K562 (cell line): Measurements from ENCODE around the gene PGPEP1. TPM values are rescaled to one million over a fixed set of nuclear protein-coding genes. Genes with fewer than 3 reads are reported as not detected.

Experiments used
- ATF7 ChIP-seq: fragments of 450-650 bp; IDR thresholded peaks from 2 replicates; pipeline ENCODE4 v1.7.1; 2014; ENCODE audit warnings: mild to moderate bottlenecking, moderate library complexity
- E2F6 ChIP-seq, 2 experiments: IDR thresholded peaks; 2 replicates each; pipeline ENCODE4 v1.6.1; 2011; ENCODE audit warnings: borderline replicate concordance in 1 of 2, control low read depth in 1 of 2, low read depth in 1 of 2, low read length in 1 of 2, mild to moderate bottlenecking in 1 of 2, mixed read lengths in 1 of 2, moderate library complexity in 1 of 2; ENCODE audit not compliant: insufficient read depth in 1 of 2, insufficient read length in 1 of 2, poor library complexity in 1 of 2, severe bottlenecking in 1 of 2; ENCODE audit errors: extremely low read depth in 1 of 2
- FOS ChIP-seq: IDR thresholded peaks from 3 replicates; pipeline ENCODE4 v1.6.1; 2011; ENCODE audit not compliant: insufficient read length; ENCODE audit errors: extremely low read depth
- LARP7 ChIP-seq: fragments of 450-650 bp; IDR thresholded peaks from 2 replicates; pipeline ENCODE4 v1.6.1; 2016
- PRPF4 ChIP-seq: fragments of 200-400 bp; formaldehyde crosslinking; IDR thresholded peaks from one replicate; pipeline ENCODE4 v1.6.1; 2017; ENCODE audit warnings: low read length, low read depth, mild to moderate bottlenecking; ENCODE audit not compliant: insufficient read depth, poor library complexity, severe bottlenecking
- RB1 ChIP-seq: fragments of 450-650 bp; IDR thresholded peaks from 2 replicates; pipeline ENCODE4 v1.6.1; 2017; ENCODE audit warnings: low read depth, mild to moderate bottlenecking
- RBM17 ChIP-seq: fragments of 200-400 bp; formaldehyde crosslinking; IDR thresholded peaks from 2 replicates; pipeline ENCODE4 v1.6.1; 2017; ENCODE audit warnings: low read depth, mild to moderate bottlenecking, low read length, borderline replicate concordance
- STAT5A ChIP-seq: IDR thresholded peaks from 2 replicates; pipeline ENCODE4 v1.6.1; 2012; ENCODE audit warnings: low read length, inconsistent platforms, borderline replicate concordance
- ZNF280B ChIP-seq: fragments of 250-450 bp; sonication (Bioruptor Pico); IDR thresholded peaks from 2 replicates; pipeline ENCODE4 v1.5.1; 2021; ENCODE audit warnings: mild to moderate bottlenecking
- ZNF318 ChIP-seq, 2 experiments: fragments of 450-650 bp; IDR thresholded peaks; 2 replicates each; pipeline ENCODE4 v1.6.1; 2016; ENCODE audit warnings: mild to moderate bottlenecking in 2 of 2, borderline replicate concordance in 1 of 2, low read depth in 1 of 2, moderate library complexity in 1 of 2
- polyA plus RNA-seq, 8 experiments: library from polyadenylated mRNA; depleted of rRNA in 4 of 8; stranded (reverse) in 5 of 8; unstranded in 3 of 8; fragments of >200 nt; fragmentation: Nextera tagmentation in 2 of 8; fragmentation: Illumina TruSeq in 1 of 8; extraction: Ambion mirVana in 2 of 8; extraction: Trizol in 1 of 8; gene quantifications; 2 replicates each; pipeline versions ENCODE4 v1.2.1 to v1.2.3, GENCODE V29; 2011 to 2014; ENCODE audit warnings: inconsistent platforms in 1 of 8, missing spikeins in 1 of 8
- total RNA-seq, 7 experiments: library from RNA; depleted of rRNA in 6 of 7; stranded (reverse); fragments of >200 nt in 6 of 7; fragmentation: Illumina TruSeq in 2 of 7; extraction: Trizol in 2 of 7; gene quantifications; 2 replicates each; pipeline versions ENCODE4 v1.2.1 to v1.2.3, GENCODE V29; 2011 to 2021; ENCODE audit warnings: low replicate concordance in 1 of 7

Gene PGPEP1
- total and polyA plus RNA-seq, 9 of the 15 experiments (the other 6 are each of a cell fraction or from before 2014, with no cell fraction given): 10.0 to 69.6 (median 33.5) TPM

- no peak for TF ChIP-seq ZNF280B (CRISPR knock-in tag)
- peak; percentile 69 to 87 for TF ChIP-seq E2F6 (IDR thresholded peaks at IDR 0.05; ENCODE audit: borderline replicate concordance in 1 of 2, extremely low read depth in 1 of 2, insufficient read depth in 1 of 2, insufficient read length in 1 of 2, low read depth in 1 of 2, low read length in 1 of 2, poor library complexity in 1 of 2, severe bottlenecking in 1 of 2)
- TF ChIP-seq FOS: peak; percentile 94
- peak; percentile 98 for TF ChIP-seq RB1
- TF ChIP-seq PRPF4: no peak
- no peak for TF ChIP-seq ZNF318 (IDR thresholded peaks at IDR 0.05; ENCODE audit: borderline replicate concordance in 1 of 2, low read depth in 1 of 2)
- TF ChIP-seq RBM17: no peak
- TF ChIP-seq STAT5A: no peak
- no peak for TF ChIP-seq LARP7
- peak; percentile 82 for TF ChIP-seq ATF7
These were observed 17.5 kb upstream of the PGPEP1 start, which contains the start of gene LSM4 (continued) for GRCh38 chr19:18322759-18323460.
